22Rv1 (cell line): ENCODE measurements around the gene TUBA3E.
"Not testable (repeated sequence)": the region's sequence is repeated elsewhere in the genome, so short reads cannot be mapped to it uniquely, and the experiment has no call there.

ENCODE experiments used
- ZFX ChIP-seq: fragments of 450-650 bp; IDR thresholded peaks from 2 replicates; pipeline ENCODE4 v1.6.1; 2017; ENCODE audit warnings: antibody characterized with exemption, borderline replicate concordance
- TF ChIP-seq, protein P1 (sequence below): fragments of 450-650 bp; IDR thresholded peaks from 2 replicates; pipeline ENCODE4 v1.5.1; 2017; ENCODE audit warnings: mild to moderate bottlenecking

GRCh38 chr2:130207051-130207450 lies 8.8 kb upstream of the TUBA3E start:
- TF ChIP-seq, protein P1, sequence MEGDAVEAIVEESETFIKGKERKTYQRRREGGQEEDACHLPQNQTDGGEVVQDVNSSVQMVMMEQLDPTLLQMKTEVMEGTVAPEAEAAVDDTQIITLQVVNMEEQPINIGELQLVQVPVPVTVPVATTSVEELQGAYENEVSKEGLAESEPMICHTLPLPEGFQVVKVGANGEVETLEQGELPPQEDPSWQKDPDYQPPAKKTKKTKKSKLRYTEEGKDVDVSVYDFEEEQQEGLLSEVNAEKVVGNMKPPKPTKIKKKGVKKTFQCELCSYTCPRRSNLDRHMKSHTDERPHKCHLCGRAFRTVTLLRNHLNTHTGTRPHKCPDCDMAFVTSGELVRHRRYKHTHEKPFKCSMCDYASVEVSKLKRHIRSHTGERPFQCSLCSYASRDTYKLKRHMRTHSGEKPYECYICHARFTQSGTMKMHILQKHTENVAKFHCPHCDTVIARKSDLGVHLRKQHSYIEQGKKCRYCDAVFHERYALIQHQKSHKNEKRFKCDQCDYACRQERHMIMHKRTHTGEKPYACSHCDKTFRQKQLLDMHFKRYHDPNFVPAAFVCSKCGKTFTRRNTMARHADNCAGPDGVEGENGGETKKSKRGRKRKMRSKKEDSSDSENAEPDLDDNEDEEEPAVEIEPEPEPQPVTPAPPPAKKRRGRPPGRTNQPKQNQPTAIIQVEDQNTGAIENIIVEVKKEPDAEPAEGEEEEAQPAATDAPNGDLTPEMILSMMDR, result not testable (repeated sequence)
- not testable (repeated sequence) for TF ChIP-seq ZFX
